A549 (cell line): ENCODE data around the gene FBXO7. TPM values are rescaled to one million over a fixed set of nuclear protein-coding genes. Genes with fewer than 3 reads are reported as not detected.
A peak's percentile ranks its signal among the peaks of the same experiment; 100 is the strongest.

Source experiments
- ATAC-seq, 2 experiments: fragments of 200-7000 bp in 1 of 2; fragments of >200 bp in 1 of 2; cut with Nextera tagmentation in 1 of 2; cut with Tn5 transposase in 1 of 2; 3 replicates each; pipeline versions ENCODE4 v1.8.0 to v1.9.1; 2018 to 2020; ENCODE audit warnings: mild to moderate bottlenecking in 1 of 2, moderate library complexity in 1 of 2
- CTCF ChIA-PET: fragments of 300-600 bp; sonication (Branson Sonifier 250); formaldehyde crosslinking; extraction: SDS; loops from one replicate; lab custom pipeline; 2021; ENCODE audit warnings: antibody characterized with exemption, inconsistent platforms; lab: Yijun Ruan, JAX
- POLR2A ChIA-PET: fragments of 350-600 bp; formaldehyde crosslinking; extraction: SDS; loops from one replicate; lab custom pipeline; 2021; ENCODE audit warnings: antibody characterized with exemption, inconsistent platforms; lab: Yijun Ruan, JAX
- DNase-seq, 2 experiments: peaks; one replicate each; pipeline versions ENCODE4 v3.0.0 to v3.0.0-alpha.2; 2011 to 2016; ENCODE audit warnings: low read depth in 1 of 2, low spot score in 1 of 2
- FAIRE-seq: peaks from 2 replicates; lab custom pipeline; 2011; peaks lifted over from hg19 to GRCh38; lab: Jason Lieb, UNC
- H3K27ac ChIP-seq, 2 experiments: fragments of >200 bp; sonication (Bioruptor Twin); formaldehyde crosslinking; 3 replicates each; pipeline ENCODE4 v1.5.1; 2016 to 2017
- H3K4me1 ChIP-seq: fragments of >200 bp; sonication (Bioruptor Twin); formaldehyde crosslinking; 3 replicates; pipeline ENCODE4 v1.6.1; 2016
- H3K4me2 ChIP-seq: fragments of >200 bp; sonication (Bioruptor Twin); formaldehyde crosslinking; 3 replicates; pipeline ENCODE4 v1.6.1; 2016
- H3K4me3 ChIP-seq: fragments of >200 bp; sonication (Bioruptor Twin); formaldehyde crosslinking; 3 replicates; pipeline ENCODE4 v1.5.1; 2016
- H3K9me3 ChIP-seq: fragments of >200 bp; sonication (Bioruptor Twin); formaldehyde crosslinking; 3 replicates; pipeline ENCODE4 v1.6.1; 2016
- BHLHE40 ChIP-seq: IDR thresholded peaks from 2 replicates; pipeline ENCODE4 v1.6.1; 2012; ENCODE audit warnings: low read depth, low read length, inconsistent platforms
- CHD2 ChIP-seq: fragments of 150-350 bp; IDR thresholded peaks from 2 replicates; pipeline ENCODE4 v1.6.1; 2014; ENCODE audit warnings: low read length; ENCODE audit not compliant: partially characterized antibody
- EHF ChIP-seq: fragments of 250-450 bp; sonication (Bioruptor Pico); IDR thresholded peaks from 2 replicates; pipeline ENCODE4 v1.5.0; 2020; ENCODE audit warnings: mild to moderate bottlenecking
- EHMT2 ChIP-seq: fragments of 200-600 bp; sonication (generic); IDR thresholded peaks from 2 replicates; pipeline ENCODE4 v1.6.1; 2016; ENCODE audit warnings: antibody characterized with exemption, low read depth, mild to moderate bottlenecking, moderate library complexity
- GATA3 ChIP-seq: IDR thresholded peaks from 2 replicates; pipeline ENCODE4 v1.6.1; 2012; ENCODE audit warnings: borderline replicate concordance
- HOXB13 ChIP-seq: fragments of 250-450 bp; sonication (Bioruptor Pico); IDR thresholded peaks from 2 replicates; pipeline ENCODE4 v1.5.0; 2020; ENCODE audit warnings: low read depth, mild to moderate bottlenecking, moderate library complexity
- KDM1A ChIP-seq: fragments of 200-600 bp; sonication (generic); IDR thresholded peaks from 2 replicates; pipeline ENCODE4 v1.6.1; 2016; ENCODE audit warnings: low read depth, mild to moderate bottlenecking
- KDM5A ChIP-seq: fragments of 200-600 bp; sonication (generic); IDR thresholded peaks from 2 replicates; pipeline ENCODE4 v1.6.1; 2016; ENCODE audit warnings: antibody characterized with exemption, mild to moderate bottlenecking
- MAFK ChIP-seq: fragments of 450-650 bp; IDR thresholded peaks from 2 replicates; pipeline ENCODE4 v1.6.1; 2014; ENCODE audit not compliant: partially characterized antibody
- POLR2AphosphoS2 ChIP-seq: conservative IDR thresholded peaks from 2 replicates; pipeline ENCODE4 v1.6.1; 2012; ENCODE audit warnings: low read length, improper control_type of control experiment, inconsistent platforms
- RCOR1 ChIP-seq: fragments of 150-350 bp; IDR thresholded peaks from 2 replicates; pipeline ENCODE4 v1.6.1; 2014; ENCODE audit warnings: antibody characterized with exemption, low read length, low read depth
- RFX5 ChIP-seq: fragments of 450-650 bp; IDR thresholded peaks from 2 replicates; pipeline ENCODE4 v1.7.1; 2014; ENCODE audit warnings: antibody characterized with exemption, mild to moderate bottlenecking, moderate library complexity
- RNF2 ChIP-seq: fragments of 200-600 bp; sonication (generic); IDR thresholded peaks from 2 replicates; pipeline ENCODE4 v1.6.1; 2016; ENCODE audit warnings: low read depth, mild to moderate bottlenecking, antibody characterized with exemption, moderate library complexity, borderline replicate concordance
- TFCP2L1 ChIP-seq: fragments of 250-450 bp; sonication (Bioruptor Pico); IDR thresholded peaks from 2 replicates; pipeline ENCODE4 v1.5.0; 2021; ENCODE audit warnings: mild to moderate bottlenecking
- TP53 ChIP-seq: fragments of 250-450 bp; sonication (Bioruptor Pico); IDR thresholded peaks from 2 replicates; pipeline ENCODE4 v1.5.0; 2021; ENCODE audit warnings: mild to moderate bottlenecking, moderate library complexity
- ZC3H11A ChIP-seq: fragments of 450-650 bp; IDR thresholded peaks from 2 replicates; pipeline ENCODE4 v1.6.1; 2014; ENCODE audit warnings: antibody characterized with exemption, mild to moderate bottlenecking
- ZFP36 ChIP-seq: fragments of 450-650 bp; IDR thresholded peaks from 2 replicates; pipeline ENCODE4 v1.6.1; 2014; ENCODE audit warnings: borderline replicate concordance; ENCODE audit not compliant: partially characterized antibody
- WGBS: methylation state at CpG from one replicate; pipeline ENCODE4 v1.1.6; 2017; ENCODE audit errors: missing lambda C conversion rate; 5-methylcytosine and 5-hydroxymethylcytosine counted together
- polyA plus RNA-seq, 4 experiments: library from polyadenylated mRNA; depleted of rRNA in 3 of 4; stranded (reverse); fragments of >200 nt; fragmentation: RNase III in 1 of 4; extraction: RNeasy Plus Mini Kit Qiagen cat#74134 plus additional on column Dnase treatment in 1 of 4; gene quantifications; 2 replicates in 3 of 4; 3 replicates in 1 of 4; pipeline ENCODE4 v1.2.3, GENCODE V29; 2011 to 2017
- TF ChIP-seq, protein P1 (sequence below): fragments of 450-650 bp; IDR thresholded peaks from 2 replicates; pipeline ENCODE4 v1.6.1; 2014; ENCODE audit warnings: antibody characterized with exemption
- TF ChIP-seq, protein P2 (sequence below): fragments of >200 bp; sonication (Bioruptor Twin); formaldehyde crosslinking; IDR thresholded peaks from 3 replicates; pipeline ENCODE4 v1.6.1; 2016
- TF ChIP-seq, protein P3 (sequence below): fragments of 200-600 bp; sonication (generic); IDR thresholded peaks from 2 replicates; pipeline ENCODE4 v1.6.1; 2016; ENCODE audit warnings: antibody characterized with exemption, mild to moderate bottlenecking, moderate library complexity
- TF ChIP-seq, protein P4 (sequence below): fragments of >200 bp; sonication (Bioruptor Twin); formaldehyde crosslinking; IDR thresholded peaks from 3 replicates; pipeline ENCODE4 v1.5.1; 2016
- TF ChIP-seq, protein P5 (sequence below): fragments of >200 bp; sonication (Bioruptor Twin); formaldehyde crosslinking; IDR thresholded peaks from 2 replicates; pipeline ENCODE4 v1.6.1; 2016
- TF ChIP-seq, protein P6 (sequence below): IDR thresholded peaks from 2 replicates; pipeline ENCODE4 v1.6.1; 2012

The FBXO7 gene
- polyA plus RNA-seq, 2 of the 4 experiments (the other 2 are of a cell fraction), result 58.0 to 131 TPM

DNA sequence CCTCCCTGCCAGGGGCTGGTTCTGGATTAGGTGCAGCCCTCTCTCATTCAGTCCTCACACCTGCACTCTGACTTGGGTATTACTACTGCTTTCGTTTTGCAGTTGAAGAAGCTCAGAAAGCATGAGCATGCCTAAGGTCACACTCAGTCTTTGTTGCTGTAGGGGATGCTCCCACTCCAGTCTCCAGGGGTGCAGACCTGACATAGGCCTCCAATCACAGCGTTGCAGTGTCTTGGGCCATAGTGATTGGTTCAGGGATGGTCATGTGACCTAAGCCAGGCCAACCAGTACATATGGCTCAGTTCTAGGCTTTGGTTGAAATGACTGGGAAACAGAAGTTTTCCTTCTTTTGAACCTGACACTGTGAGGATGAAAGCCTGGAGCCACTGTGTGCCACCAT lies 61.7 kb downstream of the FBXO7 start:
- Histone ChIP-seq H3K4me3 (no peak overlapping the region), H3K9me3 (no peaks in the 10 kb centered on the region), H3K27ac (no peak overlapping the region), H3K4me1 (peaks cover 13% of the 10 kb centered on the region; the same call in 2 of the 3 replicates), H3K4me2 (no peak overlapping the region)
- WGBS, result no CpG with 5 or more reads among the region's 2 CpGs
- ChIA-PET POLR2A (no interaction called here), CTCF (interaction anchor here (1.2 to 1.7 kb wide), 3 partner anchors 7 to 482 kb away, joined by 3 to 12 read pairs (median 7); no protein-coding TSS in a partner anchor)
- TF ChIP-seq GATA3, result no peak
- no peak for TF ChIP-seq ZC3H11A
- TF ChIP-seq, protein P1, sequence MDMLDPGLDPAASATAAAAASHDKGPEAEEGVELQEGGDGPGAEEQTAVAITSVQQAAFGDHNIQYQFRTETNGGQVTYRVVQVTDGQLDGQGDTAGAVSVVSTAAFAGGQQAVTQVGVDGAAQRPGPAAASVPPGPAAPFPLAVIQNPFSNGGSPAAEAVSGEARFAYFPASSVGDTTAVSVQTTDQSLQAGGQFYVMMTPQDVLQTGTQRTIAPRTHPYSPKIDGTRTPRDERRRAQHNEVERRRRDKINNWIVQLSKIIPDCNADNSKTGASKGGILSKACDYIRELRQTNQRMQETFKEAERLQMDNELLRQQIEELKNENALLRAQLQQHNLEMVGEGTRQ, result 0 out of 2 replicates have a peak, but pooled peaks have one; percentile 33
- TF ChIP-seq RCOR1, result no peak
- no peak for TF ChIP-seq KDM5A
- ATAC-seq, result no peak; a peak in 1 of 6 replicates
- DNase-seq, result no peak
- no peak for FAIRE-seq

DNA sequence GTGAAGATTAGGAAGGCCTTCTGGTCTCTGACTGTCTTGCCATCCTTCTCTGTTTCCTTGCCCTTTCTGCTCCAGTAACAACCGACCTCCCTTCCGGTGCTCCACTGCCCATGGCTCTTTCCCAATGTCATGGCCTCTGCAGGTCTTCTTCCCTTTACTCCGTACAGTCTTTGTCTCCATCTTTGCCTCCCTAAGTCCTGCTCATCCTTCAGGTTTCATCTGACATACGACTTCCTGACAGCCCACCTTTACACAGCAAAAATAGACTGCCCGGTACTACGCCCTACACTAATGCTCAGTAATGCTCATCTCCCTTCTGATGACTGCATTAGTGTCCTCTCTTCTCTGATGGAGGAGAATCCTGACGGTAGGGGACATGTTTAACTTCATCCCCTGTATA lies 63.9 kb downstream of the FBXO7 start:
- ATAC-seq (no peak), FAIRE-seq (no peak), DNase-seq (no peak)
- WGBS, result 73% methylated on average over 7 of the region's 7 CpGs
- no peak overlapping the region for H3K4me3 ChIP-seq
- H3K27ac ChIP-seq, result no peak overlapping the region
- TF ChIP-seq, protein P2, sequence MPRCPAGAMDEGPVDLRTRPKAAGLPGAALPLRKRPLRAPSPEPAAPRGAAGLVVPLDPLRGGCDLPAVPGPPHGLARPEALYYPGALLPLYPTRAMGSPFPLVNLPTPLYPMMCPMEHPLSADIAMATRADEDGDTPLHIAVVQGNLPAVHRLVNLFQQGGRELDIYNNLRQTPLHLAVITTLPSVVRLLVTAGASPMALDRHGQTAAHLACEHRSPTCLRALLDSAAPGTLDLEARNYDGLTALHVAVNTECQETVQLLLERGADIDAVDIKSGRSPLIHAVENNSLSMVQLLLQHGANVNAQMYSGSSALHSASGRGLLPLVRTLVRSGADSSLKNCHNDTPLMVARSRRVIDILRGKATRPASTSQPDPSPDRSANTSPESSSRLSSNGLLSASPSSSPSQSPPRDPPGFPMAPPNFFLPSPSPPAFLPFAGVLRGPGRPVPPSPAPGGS, result no peak
- TF ChIP-seq RNF2 (no peak), TP53 (CRISPR knock-in tag) (no peak), HOXB13 (no peak), POLR2AphosphoS2 (no peak), GATA3 (no peak), KDM5A (no peak), BHLHE40 (no peak), TFCP2L1 (no peak), MAFK (no peak), EHMT2 (no peak), RFX5 (no peak), CHD2 (no peak), KDM1A (no peak), ZFP36 (no peak), EHF (CRISPR knock-in tag) (no peak)
- TF ChIP-seq, protein P3, sequence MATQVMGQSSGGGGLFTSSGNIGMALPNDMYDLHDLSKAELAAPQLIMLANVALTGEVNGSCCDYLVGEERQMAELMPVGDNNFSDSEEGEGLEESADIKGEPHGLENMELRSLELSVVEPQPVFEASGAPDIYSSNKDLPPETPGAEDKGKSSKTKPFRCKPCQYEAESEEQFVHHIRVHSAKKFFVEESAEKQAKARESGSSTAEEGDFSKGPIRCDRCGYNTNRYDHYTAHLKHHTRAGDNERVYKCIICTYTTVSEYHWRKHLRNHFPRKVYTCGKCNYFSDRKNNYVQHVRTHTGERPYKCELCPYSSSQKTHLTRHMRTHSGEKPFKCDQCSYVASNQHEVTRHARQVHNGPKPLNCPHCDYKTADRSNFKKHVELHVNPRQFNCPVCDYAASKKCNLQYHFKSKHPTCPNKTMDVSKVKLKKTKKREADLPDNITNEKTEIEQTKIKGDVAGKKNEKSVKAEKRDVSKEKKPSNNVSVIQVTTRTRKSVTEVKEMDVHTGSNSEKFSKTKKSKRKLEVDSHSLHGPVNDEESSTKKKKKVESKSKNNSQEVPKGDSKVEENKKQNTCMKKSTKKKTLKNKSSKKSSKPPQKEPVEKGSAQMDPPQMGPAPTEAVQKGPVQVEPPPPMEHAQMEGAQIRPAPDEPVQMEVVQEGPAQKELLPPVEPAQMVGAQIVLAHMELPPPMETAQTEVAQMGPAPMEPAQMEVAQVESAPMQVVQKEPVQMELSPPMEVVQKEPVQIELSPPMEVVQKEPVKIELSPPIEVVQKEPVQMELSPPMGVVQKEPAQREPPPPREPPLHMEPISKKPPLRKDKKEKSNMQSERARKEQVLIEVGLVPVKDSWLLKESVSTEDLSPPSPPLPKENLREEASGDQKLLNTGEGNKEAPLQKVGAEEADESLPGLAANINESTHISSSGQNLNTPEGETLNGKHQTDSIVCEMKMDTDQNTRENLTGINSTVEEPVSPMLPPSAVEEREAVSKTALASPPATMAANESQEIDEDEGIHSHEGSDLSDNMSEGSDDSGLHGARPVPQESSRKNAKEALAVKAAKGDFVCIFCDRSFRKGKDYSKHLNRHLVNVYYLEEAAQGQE, result no peak
- TF ChIP-seq, protein P4, sequence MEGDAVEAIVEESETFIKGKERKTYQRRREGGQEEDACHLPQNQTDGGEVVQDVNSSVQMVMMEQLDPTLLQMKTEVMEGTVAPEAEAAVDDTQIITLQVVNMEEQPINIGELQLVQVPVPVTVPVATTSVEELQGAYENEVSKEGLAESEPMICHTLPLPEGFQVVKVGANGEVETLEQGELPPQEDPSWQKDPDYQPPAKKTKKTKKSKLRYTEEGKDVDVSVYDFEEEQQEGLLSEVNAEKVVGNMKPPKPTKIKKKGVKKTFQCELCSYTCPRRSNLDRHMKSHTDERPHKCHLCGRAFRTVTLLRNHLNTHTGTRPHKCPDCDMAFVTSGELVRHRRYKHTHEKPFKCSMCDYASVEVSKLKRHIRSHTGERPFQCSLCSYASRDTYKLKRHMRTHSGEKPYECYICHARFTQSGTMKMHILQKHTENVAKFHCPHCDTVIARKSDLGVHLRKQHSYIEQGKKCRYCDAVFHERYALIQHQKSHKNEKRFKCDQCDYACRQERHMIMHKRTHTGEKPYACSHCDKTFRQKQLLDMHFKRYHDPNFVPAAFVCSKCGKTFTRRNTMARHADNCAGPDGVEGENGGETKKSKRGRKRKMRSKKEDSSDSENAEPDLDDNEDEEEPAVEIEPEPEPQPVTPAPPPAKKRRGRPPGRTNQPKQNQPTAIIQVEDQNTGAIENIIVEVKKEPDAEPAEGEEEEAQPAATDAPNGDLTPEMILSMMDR, result no peak
- TF ChIP-seq, protein P5, sequence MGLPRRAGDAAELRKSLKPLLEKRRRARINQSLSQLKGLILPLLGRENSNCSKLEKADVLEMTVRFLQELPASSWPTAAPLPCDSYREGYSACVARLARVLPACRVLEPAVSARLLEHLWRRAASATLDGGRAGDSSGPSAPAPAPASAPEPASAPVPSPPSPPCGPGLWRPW, result no peak
- TF ChIP-seq, protein P6, sequence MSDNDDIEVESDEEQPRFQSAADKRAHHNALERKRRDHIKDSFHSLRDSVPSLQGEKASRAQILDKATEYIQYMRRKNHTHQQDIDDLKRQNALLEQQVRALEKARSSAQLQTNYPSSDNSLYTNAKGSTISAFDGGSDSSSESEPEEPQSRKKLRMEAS, result no peak
- no peaks in the 10 kb centered on the region for H3K9me3 ChIP-seq
- ChIA-PET CTCF (interaction anchor here (1.8 kb wide), 1 partner anchor 462 kb away, joined by 5 read pairs; no protein-coding TSS in a partner anchor), POLR2A (no interaction called here)
- no peak overlapping the region for H3K4me2 ChIP-seq
- H3K4me1 ChIP-seq, result peaks cover 12% of the 10 kb centered on the region; the same call in 2 of the 3 replicates
